Measurements from ENCODE around the gene APOBEC3H.

DNA sequence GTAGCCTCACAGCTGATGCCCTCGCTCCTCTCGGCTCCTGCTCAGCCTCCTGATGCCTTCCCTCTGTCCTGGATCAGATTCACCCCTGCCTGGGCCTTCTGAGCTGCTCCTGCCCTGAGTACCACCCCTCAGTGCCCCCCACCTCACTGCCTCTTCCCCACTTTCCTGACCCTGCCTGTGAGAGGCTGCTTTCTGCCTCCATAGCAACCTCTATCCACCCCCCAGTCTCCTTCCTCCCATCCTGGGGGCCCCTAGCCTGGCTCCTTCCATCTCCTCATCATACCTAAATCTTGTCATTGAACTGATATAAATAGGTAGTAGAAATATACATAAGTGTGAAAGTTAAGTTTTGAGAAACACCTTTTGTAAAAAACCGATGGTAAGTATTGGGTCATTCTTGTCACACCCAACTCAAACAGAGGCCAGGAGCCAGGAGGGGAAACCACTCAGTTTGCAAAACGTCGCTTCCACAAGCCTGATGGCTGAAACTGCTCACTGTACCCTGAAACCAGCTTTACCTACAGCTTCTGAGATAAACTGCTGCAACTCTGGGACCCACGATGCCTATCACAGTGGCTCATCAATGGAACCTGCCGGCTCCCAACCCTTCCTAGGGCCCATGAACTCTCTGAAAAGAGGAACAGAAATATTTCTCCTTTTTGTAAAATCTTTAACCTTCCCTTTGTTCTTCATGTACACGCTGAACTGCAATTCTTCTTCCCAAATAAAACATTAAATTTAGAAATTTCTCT is 4.8 kb upstream of the APOBEC3H start:
- TF ChIP-seq, protein P1, sequence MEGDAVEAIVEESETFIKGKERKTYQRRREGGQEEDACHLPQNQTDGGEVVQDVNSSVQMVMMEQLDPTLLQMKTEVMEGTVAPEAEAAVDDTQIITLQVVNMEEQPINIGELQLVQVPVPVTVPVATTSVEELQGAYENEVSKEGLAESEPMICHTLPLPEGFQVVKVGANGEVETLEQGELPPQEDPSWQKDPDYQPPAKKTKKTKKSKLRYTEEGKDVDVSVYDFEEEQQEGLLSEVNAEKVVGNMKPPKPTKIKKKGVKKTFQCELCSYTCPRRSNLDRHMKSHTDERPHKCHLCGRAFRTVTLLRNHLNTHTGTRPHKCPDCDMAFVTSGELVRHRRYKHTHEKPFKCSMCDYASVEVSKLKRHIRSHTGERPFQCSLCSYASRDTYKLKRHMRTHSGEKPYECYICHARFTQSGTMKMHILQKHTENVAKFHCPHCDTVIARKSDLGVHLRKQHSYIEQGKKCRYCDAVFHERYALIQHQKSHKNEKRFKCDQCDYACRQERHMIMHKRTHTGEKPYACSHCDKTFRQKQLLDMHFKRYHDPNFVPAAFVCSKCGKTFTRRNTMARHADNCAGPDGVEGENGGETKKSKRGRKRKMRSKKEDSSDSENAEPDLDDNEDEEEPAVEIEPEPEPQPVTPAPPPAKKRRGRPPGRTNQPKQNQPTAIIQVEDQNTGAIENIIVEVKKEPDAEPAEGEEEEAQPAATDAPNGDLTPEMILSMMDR (IDR thresholded peaks at IDR 0.05; ENCODE audit: insufficient read depth, low read length, poor library complexity, severe bottlenecking) = no peak
- TF ChIP-seq EZH2phosphoT487 (conservative IDR thresholded peaks at IDR 0.05; ENCODE audit: low read length) = no peak

Data from SU-DHL-6 (cell line).